ENCODE results near the gene TMA7. TPM values are rescaled to one million over a fixed set of nuclear protein-coding genes. Genes with fewer than 3 reads are reported as not detected.
"Not testable (repeated sequence)": the region's sequence is repeated elsewhere in the genome, so short reads cannot be mapped to it uniquely, and the experiment has no call there.

TMA7 gene
- 100 to 1,000 TPM; 190 to 238 TPM for total RNA-seq
- long read RNA-seq, transcript TMA7-201 (4 exons, 561 nt), result major isoform, 9 of 10 reads
- long read RNA-seq, partial matches to known transcripts, result 0 of 10 reads
- long read RNA-seq, other reads (novel, unspliced or antisense), result 0 of 10 reads

DNA sequence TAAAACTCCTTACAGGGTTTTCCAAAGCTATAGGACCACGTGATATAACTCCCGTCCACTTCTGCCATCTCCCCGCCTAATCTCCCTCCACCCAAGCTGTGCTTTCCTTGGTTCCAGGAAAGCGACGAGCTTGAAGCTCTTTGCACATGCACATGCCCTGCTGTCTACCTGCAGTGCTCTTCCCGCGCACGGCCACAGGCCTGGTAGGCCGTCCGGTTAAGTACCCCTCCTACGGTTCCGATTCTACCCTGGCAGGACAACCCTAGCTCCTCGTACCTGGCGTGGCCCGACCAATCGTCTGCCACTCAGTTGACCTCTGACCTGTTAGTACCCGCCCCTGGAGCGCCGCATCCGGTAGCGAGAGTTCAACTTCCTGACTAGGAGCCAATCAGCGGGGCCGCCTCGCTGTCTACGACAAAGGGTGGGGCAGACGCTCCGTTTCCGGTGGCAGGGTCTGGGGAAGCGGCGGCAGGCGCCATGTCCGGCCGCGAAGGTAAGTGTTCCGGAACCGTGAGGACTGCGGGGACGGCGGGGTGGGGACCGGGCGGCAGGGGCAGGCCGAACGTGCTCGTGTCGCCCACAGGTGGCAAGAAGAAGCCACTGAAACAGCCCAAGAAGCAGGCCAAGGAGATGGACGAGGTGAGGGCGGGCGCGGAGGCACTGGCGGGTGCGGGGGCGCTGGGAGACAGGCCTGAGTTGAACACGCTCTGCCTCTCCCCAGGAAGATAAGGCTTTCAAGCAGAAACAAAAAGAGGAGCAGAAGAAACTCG is at the start of gene TMA7, which contains the start of gene CCDC51:
TSS of gene TMA7 (plus strand) at position 438 of the 770 bp plus-strand sequence. CDS start at position 478, 40 bp downstream.
TSS of gene CCDC51 (minus strand) at position 300 of the 770 bp plus-strand sequence. CDS start 4,991 bp downstream, outside the sequence.
- intact Hi-C loops (cut with DNase I), result loop anchor here in 1 of 2 donors (5.0 kb wide), 1 partner anchor 168 kb away; no protein-coding TSS in a partner anchor
- peak; percentile 98 to 100 for ATAC-seq

DNA sequence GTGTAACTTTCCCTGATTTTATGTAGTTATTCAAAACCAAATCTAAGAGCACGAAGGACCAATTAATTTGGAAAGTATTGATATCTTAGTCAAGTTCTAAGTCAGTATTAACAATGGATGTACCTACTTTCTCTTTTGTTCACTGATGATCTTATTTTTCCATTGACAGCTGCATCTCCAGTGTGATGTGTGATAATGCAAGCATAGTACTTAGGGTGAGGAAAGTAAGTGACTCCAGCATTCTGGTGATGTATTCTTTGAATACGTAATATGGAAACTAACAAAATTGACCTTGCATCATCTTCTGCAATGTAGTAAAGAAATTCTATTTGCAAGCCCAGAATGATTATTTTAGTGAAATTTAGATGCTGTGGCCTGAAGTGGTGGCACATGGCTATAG is 45.7 kb upstream of the TMA7 start:
- ATAC-seq (no peak), DNase-seq (no peak)
- intact Hi-C loops (cut with DNase I), result no loop called here

More for the DNA sequence above, at the start of gene TMA7, which contains the start of gene CCDC51:
- DNase-seq, result peak; percentile 99

DNA sequence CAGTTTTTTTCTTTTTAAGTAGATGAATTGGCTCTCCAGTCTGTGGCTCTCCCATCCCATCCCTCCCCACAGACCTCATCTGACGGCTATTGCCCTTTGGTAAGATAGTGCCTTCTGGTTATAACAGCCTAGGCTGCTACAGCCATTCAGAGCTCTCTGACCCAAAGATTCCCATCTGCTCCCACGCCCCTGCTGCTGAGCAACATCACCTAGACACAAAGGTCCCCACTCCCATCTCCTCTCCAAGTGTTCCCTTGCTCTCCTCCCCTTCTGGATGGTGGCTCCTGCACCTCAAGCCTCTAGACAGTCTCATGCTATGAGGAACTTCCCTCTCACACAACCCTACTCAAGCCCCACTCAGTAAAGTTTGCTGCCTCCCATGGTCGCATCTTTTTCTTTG is 44.3 kb upstream of the TMA7 start:
- DNase-seq (no peak), ATAC-seq (no peak)
- intact Hi-C loops (cut with DNase I), result no loop called here

DNA sequence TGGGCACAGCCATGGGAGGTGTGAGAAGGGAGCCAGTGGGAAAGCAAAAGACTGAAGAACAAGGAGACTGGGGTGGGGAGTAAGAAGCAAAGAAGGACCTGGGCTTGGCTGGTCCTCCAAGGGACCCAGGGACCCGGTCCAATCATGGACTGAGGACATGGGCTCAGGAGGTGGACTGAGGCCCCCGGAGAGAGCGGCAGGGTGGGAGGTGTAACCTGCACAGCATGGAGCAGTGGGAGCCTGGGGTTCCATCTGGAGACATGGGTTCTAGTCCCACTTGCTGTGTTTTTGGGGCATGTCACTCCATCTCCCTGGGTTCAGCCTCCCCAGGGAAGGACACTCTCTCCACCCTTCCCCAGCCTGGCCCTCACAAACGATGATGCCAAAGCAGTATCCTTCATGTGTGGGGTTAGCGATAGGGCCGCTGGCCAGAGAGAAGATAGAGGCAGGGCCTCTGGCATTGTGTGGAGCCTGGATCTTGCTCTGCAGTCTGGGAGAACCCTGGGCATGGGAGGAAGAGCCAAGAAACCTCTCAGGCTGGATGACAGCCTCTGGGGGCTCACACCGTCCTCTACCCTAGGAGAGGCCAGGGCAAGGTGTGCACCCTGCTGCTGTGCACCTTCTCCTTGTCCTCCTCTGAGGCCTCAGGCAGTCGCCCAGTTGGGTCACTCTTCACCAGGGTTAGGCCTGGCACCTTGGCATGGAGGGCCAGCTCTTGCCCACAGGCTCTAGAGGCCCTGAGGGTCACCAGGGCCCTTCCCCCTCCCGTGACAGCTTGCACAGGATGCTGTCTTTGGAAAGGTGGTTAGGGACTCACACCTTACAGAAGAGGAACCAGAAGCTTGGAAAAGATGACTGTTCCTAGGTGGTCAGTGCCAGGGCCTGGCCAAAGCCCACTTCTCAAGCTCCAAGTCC is 42.0 kb upstream of the TMA7 start:
- no peak for DNase-seq
- no peak for ATAC-seq
- intact Hi-C loops (cut with DNase I), result no loop called here

DNA sequence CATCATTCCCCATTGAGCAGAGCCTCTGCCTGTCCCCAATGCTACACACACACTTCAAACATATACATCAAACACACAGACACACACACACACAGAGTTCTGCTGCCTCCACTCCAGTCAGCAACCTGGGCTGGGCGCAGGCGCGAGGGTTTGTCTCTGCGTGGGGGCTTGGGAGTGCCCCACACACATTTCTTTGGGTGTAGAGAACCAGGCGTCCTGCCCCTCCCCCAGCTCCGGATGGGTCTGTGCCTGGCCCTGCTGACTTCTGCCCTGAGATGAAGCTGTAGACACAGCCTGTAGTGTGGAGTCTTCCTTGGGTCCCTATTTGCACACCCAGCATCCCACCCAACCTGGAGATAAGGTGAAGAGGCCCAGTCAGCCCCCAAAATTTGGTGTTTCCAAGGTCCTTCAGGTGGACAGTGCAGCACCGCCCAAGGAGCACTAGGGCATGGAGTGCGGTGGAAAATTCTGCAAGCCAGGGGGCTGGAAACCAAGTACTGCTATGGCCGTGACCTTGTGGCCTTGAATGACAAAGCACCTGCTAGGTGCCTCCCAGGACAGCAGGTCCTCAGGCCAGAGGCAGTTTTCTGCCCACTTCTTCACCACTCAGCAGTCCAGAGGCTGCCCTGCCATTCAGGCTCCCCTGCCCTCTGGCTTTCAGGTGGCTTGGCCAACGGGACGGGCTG is 41.2 kb upstream of the TMA7 start:
- DNase-seq, result peak; percentile 20
- intact Hi-C loops (cut with DNase I), result no loop called here
- no peak for ATAC-seq

DNA sequence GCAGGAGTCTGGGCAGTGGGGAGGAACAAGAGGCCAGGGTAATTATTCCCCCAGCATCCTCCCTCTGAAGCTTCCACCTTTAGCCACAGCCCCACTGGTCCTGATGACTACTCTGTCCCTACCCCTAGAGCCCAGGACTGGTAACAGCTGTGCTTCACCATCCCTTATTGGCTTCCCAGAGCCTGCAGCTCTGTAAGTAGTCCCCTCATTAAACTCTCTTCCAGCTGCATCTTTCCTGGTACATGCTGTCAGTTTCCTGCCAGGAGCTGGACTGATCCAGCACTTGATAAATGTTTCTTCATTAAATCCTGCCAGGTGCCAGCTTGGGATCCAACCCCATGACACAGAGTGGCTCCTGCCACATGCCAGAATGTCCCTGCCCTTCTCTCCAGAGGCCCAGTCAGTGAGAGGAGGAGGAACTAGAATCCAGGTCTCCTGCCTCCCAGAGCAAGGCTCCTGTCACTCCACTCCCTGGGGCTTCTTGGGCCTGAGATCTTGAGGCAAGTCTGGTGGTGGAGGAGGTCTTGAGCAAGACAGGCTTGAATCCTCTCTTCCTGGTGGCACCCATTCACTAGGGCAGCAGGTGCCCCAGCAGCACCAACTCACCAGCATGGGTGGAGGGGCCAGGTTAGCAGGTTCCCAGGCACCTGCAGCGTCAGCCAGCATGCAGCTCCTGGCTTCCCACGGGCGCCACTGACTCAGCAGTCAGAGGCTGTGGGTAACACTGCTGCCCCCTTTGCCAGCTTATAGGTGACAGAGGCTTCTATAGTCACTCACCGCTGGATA is 40.5 kb upstream of the TMA7 start:
- intact Hi-C loops (cut with DNase I), result loop anchor here in 1 of 2 donors (1.0 kb wide), 1 partner anchor 37 kb away; no protein-coding TSS in a partner anchor
- ATAC-seq (no peak), DNase-seq (no peak)

DNA sequence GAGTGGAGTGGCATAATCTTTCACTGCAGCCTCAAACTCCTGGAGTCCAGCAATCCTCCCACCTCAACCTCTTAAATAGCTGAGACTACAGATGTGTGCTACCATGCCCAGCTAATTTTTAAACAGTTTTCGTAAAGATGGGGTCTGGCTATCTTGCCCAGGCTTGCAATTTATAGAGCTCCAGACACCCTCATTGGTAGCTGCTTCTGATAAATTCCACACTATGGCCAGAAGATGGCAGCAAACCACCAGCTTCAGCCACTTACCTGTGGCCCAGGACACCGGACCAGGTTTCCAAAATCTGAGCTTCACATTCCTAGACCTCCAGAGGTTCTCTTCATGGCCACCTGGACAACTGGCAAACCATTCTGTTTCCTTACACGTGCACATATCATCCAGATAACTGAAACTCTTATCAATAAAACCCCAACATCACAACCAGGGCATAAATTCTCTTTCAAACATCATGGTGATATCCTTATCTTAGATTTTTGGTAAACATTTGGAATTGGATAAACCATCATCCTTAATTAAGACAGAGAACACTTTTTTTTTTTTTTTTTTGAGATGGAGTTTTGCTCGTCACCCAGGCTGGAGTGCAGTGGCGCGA is 39.1 kb upstream of the TMA7 start:
- peak; percentile 49 for DNase-seq
- intact Hi-C loops (cut with DNase I), result loop anchor here (1.0 kb wide), 2 partner anchors 34 to 35 kb away; no protein-coding TSS in a partner anchor
- peak; percentile 62 for ATAC-seq

DNA sequence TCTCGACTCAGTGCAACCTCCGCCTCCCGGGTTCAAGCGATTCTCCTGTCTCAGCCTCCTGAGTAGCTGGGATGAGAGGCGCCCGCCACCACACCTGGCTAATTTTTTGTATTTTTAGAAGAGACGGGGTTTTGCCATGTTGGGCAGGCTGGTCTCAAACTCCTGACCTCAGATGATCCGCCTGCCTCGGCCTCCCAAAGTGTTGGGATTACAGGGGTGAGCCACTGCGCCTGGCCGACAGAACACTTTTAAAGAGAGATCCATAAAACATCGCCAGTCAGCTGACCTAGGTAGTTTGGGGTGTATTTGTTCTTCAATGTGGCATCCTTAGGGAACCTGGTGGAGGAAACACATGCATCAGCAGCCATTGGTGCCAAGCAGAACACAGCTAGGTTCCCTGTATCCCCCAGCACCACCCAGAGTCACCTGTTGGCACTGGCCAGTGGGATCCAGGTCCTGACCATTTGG is 38.6 kb upstream of the TMA7 start:
- not testable (repeated sequence) for ATAC-seq, DNase-seq
- intact Hi-C loops (cut with DNase I), result loop anchor here in 1 of 2 donors (1.0 kb wide), 1 partner anchor 34 kb away; no protein-coding TSS in a partner anchor

DNA sequence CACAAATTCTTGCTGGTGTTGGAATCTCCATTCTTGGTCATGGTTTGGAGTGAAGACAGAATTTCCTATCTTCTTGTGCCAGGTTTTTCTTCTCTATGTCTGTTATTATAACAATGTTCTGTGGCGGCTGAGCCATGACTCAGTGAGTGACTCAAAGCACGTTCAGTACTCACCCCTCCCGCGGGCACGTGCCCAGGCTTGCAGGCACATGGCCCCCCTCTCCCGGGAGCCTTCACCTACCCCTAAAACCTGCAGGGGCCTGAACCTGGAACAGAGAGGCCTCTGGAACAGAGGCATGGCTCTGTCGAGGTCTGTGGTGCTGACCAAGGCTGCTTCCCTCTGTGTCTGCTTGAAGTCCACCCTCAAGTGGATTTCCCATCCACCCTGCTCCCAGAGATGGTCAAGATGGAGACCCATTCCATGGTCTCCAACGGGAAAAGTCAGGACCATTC is 37.8 kb upstream of the TMA7 start:
- ATAC-seq (peak; percentile 63 to 86), DNase-seq (peak; percentile 91)
- intact Hi-C loops (cut with DNase I), result no loop called here

DNA sequence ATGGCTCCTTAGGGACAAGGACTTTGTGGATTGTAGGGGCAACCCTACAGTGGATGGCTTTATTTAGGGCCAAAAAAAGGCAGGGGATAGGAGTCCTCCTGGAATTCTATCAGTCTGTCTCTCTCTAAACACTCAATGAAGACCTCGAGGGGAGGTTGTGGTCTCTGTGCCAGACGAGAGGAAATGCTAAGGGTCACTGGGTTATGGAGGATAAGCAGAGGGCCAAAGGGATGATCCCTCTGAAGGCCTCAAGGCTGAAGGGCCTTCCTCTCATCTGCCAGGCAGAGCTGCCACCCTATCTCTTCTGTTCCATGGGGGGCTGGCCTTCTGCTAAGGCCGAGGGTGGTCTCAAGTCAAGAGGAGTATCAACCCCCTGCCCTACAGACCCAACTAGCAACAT is 37.1 kb upstream of the TMA7 start:
- DNase-seq (no peak), ATAC-seq (no peak)
- intact Hi-C loops (cut with DNase I), result no loop called here

DNA sequence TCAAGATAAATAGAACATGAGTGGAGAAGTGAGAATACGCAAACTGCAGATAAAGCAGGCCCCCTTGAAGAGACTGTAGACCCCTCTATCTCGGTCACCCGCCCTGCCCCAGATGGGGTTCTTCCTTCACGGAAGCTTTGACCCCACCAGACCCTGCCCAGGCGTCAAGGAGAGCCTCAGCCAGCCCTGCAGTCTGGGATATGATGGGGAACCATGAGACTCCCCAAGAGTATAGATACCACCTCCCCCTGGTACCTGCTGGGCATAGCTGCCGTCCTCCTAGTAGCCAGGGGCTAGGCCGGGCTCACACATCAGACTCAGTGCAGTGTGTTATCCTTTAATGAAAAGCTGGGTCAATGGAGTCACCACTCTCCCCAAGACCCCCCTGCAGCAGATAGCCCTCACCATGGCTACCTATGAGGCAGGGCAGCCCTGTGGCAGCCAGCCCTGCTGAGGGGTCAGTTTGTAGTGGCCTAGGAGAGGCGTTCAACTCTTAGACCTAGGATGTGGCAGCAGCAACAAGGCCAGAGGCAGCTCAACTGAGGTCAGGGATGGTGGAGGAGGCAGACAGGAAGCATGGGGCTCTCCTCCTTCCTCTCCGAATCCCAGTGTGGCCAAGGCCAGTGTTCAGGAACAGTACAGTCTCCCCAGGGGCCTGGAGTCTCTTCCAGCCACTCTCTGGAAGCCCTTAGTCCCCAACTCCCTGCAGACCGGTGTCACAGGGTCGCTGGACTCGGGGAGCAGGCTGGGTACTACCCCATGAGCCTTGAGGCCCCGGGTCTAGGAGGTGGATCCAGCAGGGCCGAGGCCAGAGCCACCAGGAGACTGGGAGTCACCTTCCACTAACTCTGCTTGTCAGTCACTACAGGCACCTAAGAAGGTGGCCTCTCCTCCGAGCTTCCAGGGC is 36.3 kb upstream of the TMA7 start:
- ATAC-seq, result no peak
- intact Hi-C loops (cut with DNase I), result no loop called here
- no peak for DNase-seq

DNA sequence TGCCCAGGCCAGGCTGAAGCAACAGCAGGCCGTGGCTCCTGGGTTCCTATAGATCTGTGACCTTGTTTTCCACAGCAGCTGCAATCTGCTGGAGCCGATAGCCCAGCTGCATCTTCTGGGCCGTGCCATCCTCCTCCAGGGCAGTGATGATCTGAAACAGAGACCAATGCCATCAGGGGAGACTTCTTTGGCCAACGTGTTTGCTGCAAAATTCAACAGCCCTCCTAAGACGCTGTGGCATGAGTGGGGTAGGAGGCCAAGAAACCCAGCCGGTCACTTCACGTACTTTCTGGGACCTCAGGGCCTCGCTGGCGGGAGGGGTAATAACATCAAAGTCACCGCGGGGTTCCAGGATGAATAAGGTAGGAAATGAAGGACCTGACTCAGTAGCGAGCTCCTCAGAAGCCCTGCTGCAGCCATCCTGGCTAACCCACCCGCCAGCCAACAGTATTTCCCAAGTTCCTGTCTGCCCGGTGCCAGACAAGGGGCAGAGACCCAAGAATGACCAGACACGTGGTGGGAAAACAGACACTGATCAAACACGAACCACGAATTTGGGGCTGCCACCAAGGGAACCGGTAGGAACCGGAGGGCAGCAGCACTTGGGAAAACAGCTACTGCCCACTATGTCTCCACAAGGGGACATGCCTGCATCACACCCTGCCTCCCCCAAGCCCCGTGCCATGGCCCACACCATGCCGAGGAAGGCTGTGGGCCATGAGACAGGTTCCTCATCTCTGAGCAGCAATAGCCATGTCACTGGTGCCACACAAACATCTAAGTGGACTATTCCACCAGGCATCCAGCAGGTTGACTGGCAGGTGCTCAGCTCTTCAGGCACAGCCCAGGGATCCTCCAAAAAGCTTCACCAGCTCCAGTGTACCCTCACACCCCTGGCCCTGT is 35.4 kb upstream of the TMA7 start:
- intact Hi-C loops (cut with DNase I), result no loop called here
- DNase-seq (no peak), ATAC-seq (no peak)

DNA sequence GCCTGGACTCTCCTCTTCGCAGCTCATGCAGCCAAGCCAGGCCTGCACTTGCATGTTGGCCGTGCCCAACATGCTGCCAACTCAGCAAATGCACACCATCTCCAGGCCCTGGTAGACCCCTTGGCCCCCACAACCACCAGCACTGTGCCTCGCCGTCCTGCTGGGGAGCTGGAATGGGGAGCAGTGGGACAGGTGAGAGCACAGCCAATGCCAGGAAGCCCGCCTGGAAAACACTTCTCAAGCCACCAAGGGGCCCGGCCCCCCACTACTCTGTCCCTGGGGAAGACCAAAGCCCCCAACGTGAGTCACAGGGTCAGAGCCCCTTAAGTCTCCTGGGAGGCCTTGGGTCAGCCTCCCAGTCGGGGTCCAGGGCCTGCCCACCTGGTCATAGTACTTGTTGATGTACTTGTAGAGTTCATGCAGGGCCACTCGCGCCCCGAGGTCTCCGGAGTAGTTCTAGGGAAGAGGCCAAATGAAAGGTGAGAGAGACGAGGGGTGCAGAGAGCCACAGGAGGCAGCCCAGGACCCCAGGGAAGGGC is 34.6 kb upstream of the TMA7 start:
- ATAC-seq (no peak), DNase-seq (peak; percentile 17)
- intact Hi-C loops (cut with DNase I), result no loop called here

DNA sequence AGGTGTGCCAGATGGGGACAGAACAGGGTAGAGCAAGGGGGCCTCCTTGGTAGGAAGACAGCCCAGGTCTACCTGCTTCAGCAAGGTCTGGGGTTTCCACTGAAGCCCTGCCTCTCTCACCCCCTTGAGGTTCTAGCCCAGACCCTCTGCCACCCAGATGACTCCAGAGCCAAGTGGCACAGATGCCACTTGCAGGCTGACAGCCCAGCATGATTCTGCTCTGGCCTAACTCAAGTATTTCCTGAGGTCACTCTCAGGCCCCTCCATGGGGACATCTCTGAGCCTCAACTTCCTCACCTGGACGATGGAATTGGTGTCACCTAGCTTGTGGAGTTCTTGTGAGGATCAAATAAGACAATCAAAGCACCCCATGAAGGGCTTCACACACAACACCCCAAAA is 34.1 kb upstream of the TMA7 start:
- intact Hi-C loops (cut with DNase I), result no loop called here
- ATAC-seq (no peak), DNase-seq (no peak)

Data from left cardiac atrium (tissue), 4 donors.